GM06990 (cell line): ENCODE results near the gene ZNF469.

Source experiments
- DNase-seq: peaks from one replicate; pipeline ENCODE4 v3.0.0-alpha.2; 2011; ENCODE audit not compliant: insufficient read length; ENCODE audit errors: extremely low read depth
- H3K27me3 ChIP-seq: replicated peaks from 2 replicates; pipeline ENCODE4 v1.6.0; 2011; ENCODE audit warnings: low read length; ENCODE audit not compliant: control insufficient read depth, insufficient read depth
- H3K36me3 ChIP-seq: 2 replicates; pipeline ENCODE4 v1.5.1; 2011; ENCODE audit warnings: low read length; ENCODE audit not compliant: control insufficient read depth, insufficient read depth
- H3K4me3 ChIP-seq: replicated peaks from 2 replicates; pipeline ENCODE4 v1.5.1; 2011; ENCODE audit warnings: low read depth, mild to moderate bottlenecking, control low read depth, low read length
- TF ChIP-seq, protein P1 (sequence below): IDR thresholded peaks from 2 replicates; pipeline ENCODE4 v1.5.1; 2011; ENCODE audit warnings: low read length, control low read depth, mild to moderate bottlenecking, inconsistent platforms; ENCODE audit not compliant: insufficient read depth, poor library complexity, severe bottlenecking

The ZNF469 gene

DNA sequence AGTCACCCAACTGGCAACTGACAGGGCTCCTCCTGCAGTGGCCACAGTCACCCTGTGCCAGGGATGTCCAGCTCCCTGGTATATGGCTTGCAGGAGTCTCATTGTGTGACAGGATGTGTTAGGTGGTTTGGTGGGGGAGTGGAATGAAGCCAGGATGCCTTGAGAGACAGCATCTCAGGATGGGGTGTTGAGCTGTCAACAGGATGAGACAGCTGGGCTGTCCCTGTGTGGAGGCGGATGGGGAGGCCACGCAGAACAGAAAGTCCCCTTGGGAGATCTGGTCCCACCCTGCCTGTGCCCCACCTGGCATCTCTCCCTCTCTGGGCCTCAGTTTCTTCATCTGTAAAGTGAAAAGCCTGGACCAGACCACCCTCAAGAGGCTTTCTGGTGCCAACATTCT, 9.5 kb upstream of the ZNF469 start:
- Histone ChIP-seq H3K4me3 (no peak overlapping the region), H3K27me3 (no peaks in the 10 kb centered on the region), H3K36me3 (no peaks in the 10 kb centered on the region)
- TF ChIP-seq, protein P1, sequence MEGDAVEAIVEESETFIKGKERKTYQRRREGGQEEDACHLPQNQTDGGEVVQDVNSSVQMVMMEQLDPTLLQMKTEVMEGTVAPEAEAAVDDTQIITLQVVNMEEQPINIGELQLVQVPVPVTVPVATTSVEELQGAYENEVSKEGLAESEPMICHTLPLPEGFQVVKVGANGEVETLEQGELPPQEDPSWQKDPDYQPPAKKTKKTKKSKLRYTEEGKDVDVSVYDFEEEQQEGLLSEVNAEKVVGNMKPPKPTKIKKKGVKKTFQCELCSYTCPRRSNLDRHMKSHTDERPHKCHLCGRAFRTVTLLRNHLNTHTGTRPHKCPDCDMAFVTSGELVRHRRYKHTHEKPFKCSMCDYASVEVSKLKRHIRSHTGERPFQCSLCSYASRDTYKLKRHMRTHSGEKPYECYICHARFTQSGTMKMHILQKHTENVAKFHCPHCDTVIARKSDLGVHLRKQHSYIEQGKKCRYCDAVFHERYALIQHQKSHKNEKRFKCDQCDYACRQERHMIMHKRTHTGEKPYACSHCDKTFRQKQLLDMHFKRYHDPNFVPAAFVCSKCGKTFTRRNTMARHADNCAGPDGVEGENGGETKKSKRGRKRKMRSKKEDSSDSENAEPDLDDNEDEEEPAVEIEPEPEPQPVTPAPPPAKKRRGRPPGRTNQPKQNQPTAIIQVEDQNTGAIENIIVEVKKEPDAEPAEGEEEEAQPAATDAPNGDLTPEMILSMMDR: no peak
- no peak for DNase-seq

DNA sequence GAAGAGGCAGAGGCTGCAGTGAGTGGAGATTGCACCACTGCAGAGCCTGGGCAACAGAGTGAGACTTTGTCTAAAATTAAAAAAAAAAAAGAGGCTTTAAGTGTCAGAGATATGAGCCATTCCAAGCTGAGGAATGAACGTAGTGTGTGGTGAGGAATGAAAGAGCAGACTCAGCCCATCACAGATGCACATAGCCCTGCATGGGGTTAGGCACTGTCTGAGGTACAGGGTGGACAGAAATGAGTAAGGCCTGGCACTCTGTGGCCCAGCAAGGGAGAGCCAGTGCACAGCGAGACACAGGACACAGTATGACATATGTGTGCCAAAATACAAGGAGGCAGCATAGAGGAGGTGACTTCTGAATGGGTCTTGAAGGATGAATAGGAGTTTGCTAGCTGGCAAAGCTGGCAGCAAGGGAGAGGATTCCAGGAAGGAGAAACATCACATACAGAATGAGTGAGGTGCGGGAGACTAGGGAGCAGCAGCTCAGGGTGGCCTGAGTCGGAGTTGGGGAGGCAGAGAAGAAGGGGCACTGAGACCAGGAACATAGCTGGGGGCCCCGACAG, 8.7 kb upstream of the ZNF469 start:
- no peak overlapping the region for H3K4me3 ChIP-seq
- no peaks in the 10 kb centered on the region for H3K36me3 ChIP-seq
- H3K27me3 ChIP-seq: no peaks in the 10 kb centered on the region
- TF ChIP-seq, protein P1: no peak
- no peak for DNase-seq

DNA sequence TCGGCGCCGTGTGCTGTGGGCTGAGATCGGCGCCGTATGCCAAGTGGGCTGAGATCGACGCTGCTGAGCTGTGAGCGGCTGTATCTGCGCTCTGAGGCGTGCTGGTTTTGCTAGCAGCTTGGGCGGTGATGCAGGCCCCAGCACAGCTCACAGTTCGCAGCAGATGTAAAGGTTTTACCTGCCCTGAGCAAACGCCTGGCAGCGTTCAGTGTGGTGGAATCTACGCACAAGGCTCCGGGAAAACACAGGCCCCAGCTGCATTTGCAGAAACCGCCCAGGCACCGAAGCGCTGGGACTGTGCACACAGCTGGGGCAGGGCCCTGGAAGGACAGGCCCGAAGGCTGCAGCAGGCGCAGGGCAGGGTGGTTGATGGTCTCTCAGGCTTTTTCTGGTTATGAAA, 8.0 kb upstream of the ZNF469 start:
- DNase-seq: no peak
- Histone ChIP-seq H3K27me3 (no peaks in the 10 kb centered on the region), H3K4me3 (no peak overlapping the region), H3K36me3 (no peaks in the 10 kb centered on the region)
- TF ChIP-seq, protein P1: no peak

DNA sequence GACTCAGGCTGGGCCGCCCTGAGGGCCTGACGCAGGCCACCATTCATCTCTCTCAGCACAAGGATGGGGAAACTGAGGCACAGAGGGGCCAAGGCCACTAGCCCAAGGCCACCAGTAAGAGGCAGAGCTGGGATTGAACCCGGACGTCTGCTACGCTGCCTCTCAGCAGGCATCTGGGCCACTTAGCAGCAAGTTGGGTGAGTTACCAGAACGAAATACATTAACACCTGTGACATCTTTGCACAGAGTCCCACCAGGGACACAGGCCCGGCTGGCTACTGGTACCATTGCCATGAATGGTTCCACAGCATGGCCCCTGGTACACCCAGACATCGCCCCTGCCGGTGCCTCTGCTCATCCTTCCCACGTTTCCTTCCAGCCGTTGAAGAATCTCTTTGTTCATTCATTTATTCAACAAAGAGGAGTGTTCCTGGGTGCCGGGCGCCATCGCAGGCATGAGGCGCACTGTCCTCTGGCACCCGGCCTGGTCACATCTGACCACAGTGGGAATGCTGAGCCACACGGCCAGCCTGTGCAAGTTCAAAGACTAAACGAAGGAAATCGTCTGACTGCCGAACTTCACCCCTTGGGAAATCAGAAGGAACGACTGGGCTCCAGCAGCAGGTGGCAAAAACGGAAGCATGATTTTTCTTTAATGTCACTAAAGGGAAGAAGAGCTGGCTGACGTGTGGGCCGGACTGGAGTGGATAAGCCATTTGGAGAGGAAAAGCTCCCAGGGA, 7.4 kb upstream of the ZNF469 start:
- no peak for DNase-seq
- H3K36me3 ChIP-seq: no peaks in the 10 kb centered on the region
- no peaks in the 10 kb centered on the region for H3K27me3 ChIP-seq
- TF ChIP-seq, protein P1: no peak
- no peak overlapping the region for H3K4me3 ChIP-seq

DNA sequence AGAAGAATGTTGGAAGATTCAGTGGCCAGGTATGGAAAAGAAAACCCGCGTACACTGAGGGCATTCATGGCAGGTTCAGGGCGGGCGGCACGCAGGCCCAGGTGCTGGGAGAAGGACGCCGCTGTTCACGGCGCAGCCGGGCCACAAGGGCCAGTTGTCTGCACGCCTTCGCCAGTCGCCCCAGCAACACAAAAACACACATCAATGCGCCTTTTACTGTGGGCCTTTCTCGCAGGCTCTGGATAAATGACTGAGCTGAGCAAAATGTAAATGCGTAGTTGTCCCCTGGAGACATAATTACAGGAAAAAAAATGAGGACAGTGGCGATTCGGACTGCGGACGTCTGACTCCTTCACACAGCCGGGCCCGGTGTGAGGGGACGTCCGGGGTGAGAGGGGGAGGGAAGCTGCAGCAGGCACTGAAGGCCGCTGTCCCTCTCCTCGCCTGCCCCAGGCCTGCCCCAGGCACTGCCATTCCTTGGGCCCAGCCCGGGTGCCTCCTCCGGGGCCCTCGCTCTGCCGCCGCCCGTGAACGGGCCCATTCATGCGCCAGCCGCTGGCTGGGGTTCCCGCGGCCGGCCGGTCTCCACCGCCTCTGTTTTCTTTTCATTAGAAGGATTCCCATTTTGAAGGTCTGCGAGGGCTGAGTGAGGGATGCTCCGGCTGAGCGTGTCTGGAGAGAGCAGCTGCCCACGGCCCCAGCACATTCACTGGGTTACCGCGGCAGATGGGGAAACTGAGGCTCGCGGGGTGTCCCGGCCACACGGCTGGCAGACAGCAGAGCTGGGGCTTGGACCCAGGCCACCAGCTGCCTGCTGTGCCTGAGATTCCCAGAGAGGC, 6.5 kb upstream of the ZNF469 start:
- DNase-seq: no peak
- Histone ChIP-seq H3K27me3 (no peaks in the 10 kb centered on the region), H3K36me3 (no peaks in the 10 kb centered on the region)

More for the DNA sequence above, 6.5 kb upstream of the ZNF469 start:
- H3K4me3 ChIP-seq: no peak overlapping the region
- TF ChIP-seq, protein P1: no peak
